Keratinocyte (primary cell): ENCODE results near the gene PCF11. TPM values are rescaled to one million over a fixed set of nuclear protein-coding genes. Genes with fewer than 3 reads are reported as not detected.

Experiments used
- DNase-seq: peaks from one replicate; pipeline ENCODE4 v3.0.0-alpha.2; 2011; ENCODE audit warnings: low read depth, missing footprints, low spot score
- FAIRE-seq: peaks from 2 replicates; lab custom pipeline; 2011; peaks lifted over from hg19 to GRCh38; lab: Jason Lieb, UNC
- H2AFZ ChIP-seq: 2 replicates; pipeline ENCODE4 v1.6.0; 2012; ENCODE audit warnings: low read length, control low read depth, inconsistent platforms; ENCODE audit not compliant: control insufficient read depth
- H3K27ac ChIP-seq: 2 replicates; pipeline ENCODE4 v1.5.1; 2011; ENCODE audit warnings: low read length; ENCODE audit not compliant: control insufficient read depth, insufficient read depth
- H3K27me3 ChIP-seq: 3 replicates; pipeline ENCODE4 v1.6.0; 2011; ENCODE audit warnings: low read length; ENCODE audit not compliant: control insufficient read depth, insufficient read depth; ENCODE audit errors: extremely low read depth
- H3K36me3 ChIP-seq, 2 experiments: 2 replicates in 1 of 2; 3 replicates in 1 of 2; pipeline ENCODE4 v1.5.1; 2011; ENCODE audit warnings: low read length in 2 of 2, mild to moderate bottlenecking in 1 of 2; ENCODE audit not compliant: control insufficient read depth in 2 of 2, insufficient read depth in 2 of 2; ENCODE audit errors: extremely low read depth in 1 of 2
- H3K4me1 ChIP-seq: 3 replicates; pipeline ENCODE4 v1.5.1; 2011; ENCODE audit warnings: low read length; ENCODE audit not compliant: control insufficient read depth, insufficient read depth; ENCODE audit errors: extremely low read depth
- H3K4me2 ChIP-seq: 3 replicates; pipeline ENCODE4 v1.6.0; 2011; ENCODE audit warnings: low read depth, low read length; ENCODE audit not compliant: control insufficient read depth, insufficient read depth; ENCODE audit errors: extremely low read depth
- H3K4me3 ChIP-seq, 3 experiments: fragments of 200-600 bp in 1 of 3; sonication (generic) in 1 of 3; 2 replicates in 2 of 3; 3 replicates in 1 of 3; pipeline ENCODE4 v1.5.1; 2011 to 2016; ENCODE audit warnings: low read length in 3 of 3, mild to moderate bottlenecking in 3 of 3, control low read depth in 2 of 3, inconsistent platforms in 1 of 3, low read depth in 1 of 3, mixed read lengths in 1 of 3, mixed run types in 1 of 3, moderate library complexity in 1 of 3; ENCODE audit not compliant: control insufficient read depth in 2 of 3, insufficient read depth in 2 of 3; ENCODE audit errors: extremely low read depth in 1 of 3
- H3K79me2 ChIP-seq: 2 replicates; pipeline ENCODE4 v1.6.0; 2012; ENCODE audit warnings: low read length; ENCODE audit not compliant: control insufficient read depth, insufficient read depth
- H3K9ac ChIP-seq: 3 replicates; pipeline ENCODE4 v1.6.0; 2011; ENCODE audit warnings: low read length; ENCODE audit not compliant: control insufficient read depth, insufficient read depth; ENCODE audit errors: extremely low read depth
- H3K9me1 ChIP-seq: 3 replicates; pipeline ENCODE4 v1.6.0; 2011; ENCODE audit warnings: low read length; ENCODE audit not compliant: control insufficient read depth, insufficient read depth; ENCODE audit errors: extremely low read depth
- H3K9me3 ChIP-seq: 2 replicates; pipeline ENCODE4 v1.5.1; 2012; ENCODE audit warnings: low read depth, low read length; ENCODE audit not compliant: control insufficient read depth
- H4K20me1 ChIP-seq: 3 replicates; pipeline ENCODE4 v1.6.0; 2011; ENCODE audit warnings: low read length; ENCODE audit not compliant: control insufficient read depth, insufficient read depth; ENCODE audit errors: extremely low read depth
- EZH2 ChIP-seq: IDR thresholded peaks from one replicate; pipeline ENCODE4 v1.6.1; 2012; ENCODE audit warnings: inconsistent platforms, mild to moderate bottlenecking, low read length, moderate library complexity
- dilution Hi-C: fragments of 300-500 bp; cut with MboI; formaldehyde crosslinking; loops from one replicate; pipeline ENCODE4 v1.7.0; 2020; ENCODE audit warnings: low sequenced_read_pairs; ENCODE audit not compliant: extremely low pct_ligation_motif_present
- polyA plus RNA-seq, 5 experiments: library from polyadenylated mRNA; depleted of rRNA in 3 of 5; stranded (reverse) in 3 of 5; stranded (forward) in 1 of 5; unstranded in 1 of 5; fragments of >200 nt; gene quantifications; 1 replicate in 1 of 5; 2 replicates in 3 of 5; 3 replicates in 1 of 5; pipeline versions ENCODE4 v1.2.1 to v1.2.3, GENCODE V29; 2011 to 2012; ENCODE audit warnings: missing spikeins in 2 of 5, low read depth in 1 of 5, low replicate concordance in 1 of 5
- TF ChIP-seq, protein P1 (sequence below), 3 experiments: IDR thresholded peaks in 1 of 3; conservative IDR thresholded peaks in 1 of 3; optimal IDR thresholded peaks in 1 of 3; 2 replicates in 2 of 3; 3 replicates in 1 of 3; pipeline versions ENCODE3 to v1.5.1; 2011; ENCODE audit warnings: low read length in 3 of 3, mild to moderate bottlenecking in 3 of 3, moderate library complexity in 2 of 3, control low read depth in 1 of 3, inconsistent platforms in 1 of 3; ENCODE audit not compliant: insufficient read depth in 2 of 3; ENCODE audit errors: extremely low read depth in 1 of 3

The PCF11 gene
- polyA plus RNA-seq, 1 donor (not counting 4 experiments of a cell fraction or from before 2014, with no cell fraction given) = 32.8 TPM

DNA sequence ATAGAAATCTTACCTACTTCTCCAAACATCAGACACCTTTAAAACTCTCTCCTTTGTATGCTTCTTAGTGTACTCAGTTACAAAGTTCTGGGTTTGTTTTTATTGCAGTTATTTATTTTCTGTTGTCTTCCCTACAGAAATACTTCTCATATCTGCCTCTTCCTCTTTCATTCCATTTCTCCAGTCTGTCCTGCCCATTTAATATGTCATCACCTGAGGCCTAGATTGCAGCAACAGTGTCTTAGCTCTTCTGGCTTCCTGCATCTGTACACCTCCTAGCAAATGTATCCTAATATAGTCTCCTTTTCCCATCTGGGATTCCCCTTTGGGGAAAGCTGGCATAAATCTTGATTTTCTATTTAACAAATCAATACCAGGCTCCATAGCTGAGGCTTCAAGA, 34.9 kb upstream of the PCF11 start:
- H4K20me1 ChIP-seq = no peaks in the 10 kb centered on the region
- no peaks in the 10 kb centered on the region for H3K9me1 ChIP-seq
- H3K4me2 ChIP-seq = no peak overlapping the region
- TF ChIP-seq, protein P1, sequence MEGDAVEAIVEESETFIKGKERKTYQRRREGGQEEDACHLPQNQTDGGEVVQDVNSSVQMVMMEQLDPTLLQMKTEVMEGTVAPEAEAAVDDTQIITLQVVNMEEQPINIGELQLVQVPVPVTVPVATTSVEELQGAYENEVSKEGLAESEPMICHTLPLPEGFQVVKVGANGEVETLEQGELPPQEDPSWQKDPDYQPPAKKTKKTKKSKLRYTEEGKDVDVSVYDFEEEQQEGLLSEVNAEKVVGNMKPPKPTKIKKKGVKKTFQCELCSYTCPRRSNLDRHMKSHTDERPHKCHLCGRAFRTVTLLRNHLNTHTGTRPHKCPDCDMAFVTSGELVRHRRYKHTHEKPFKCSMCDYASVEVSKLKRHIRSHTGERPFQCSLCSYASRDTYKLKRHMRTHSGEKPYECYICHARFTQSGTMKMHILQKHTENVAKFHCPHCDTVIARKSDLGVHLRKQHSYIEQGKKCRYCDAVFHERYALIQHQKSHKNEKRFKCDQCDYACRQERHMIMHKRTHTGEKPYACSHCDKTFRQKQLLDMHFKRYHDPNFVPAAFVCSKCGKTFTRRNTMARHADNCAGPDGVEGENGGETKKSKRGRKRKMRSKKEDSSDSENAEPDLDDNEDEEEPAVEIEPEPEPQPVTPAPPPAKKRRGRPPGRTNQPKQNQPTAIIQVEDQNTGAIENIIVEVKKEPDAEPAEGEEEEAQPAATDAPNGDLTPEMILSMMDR (optimal IDR thresholded peaks at IDR 0.05 in 1 of 3, IDR thresholded peaks at IDR 0.05 in 1 of 3, conservative IDR thresholded peaks at IDR 0.05 in 1 of 3; ENCODE audit: extremely low read depth in 1 of 3, insufficient read depth in 2 of 3, low read length in 3 of 3) = no peak
- TF ChIP-seq EZH2 = no peak
- no peak overlapping the region for H3K9ac ChIP-seq
- no peaks in the 10 kb centered on the region for H3K9me3 ChIP-seq
- H3K79me2 ChIP-seq = no peaks in the 10 kb centered on the region
- dilution Hi-C loops = no loop called here
- no peak overlapping the region for H3K4me3 ChIP-seq
- no peaks in the 10 kb centered on the region for H3K36me3 ChIP-seq
- H3K27ac ChIP-seq = no peak overlapping the region
- FAIRE-seq = no peak
- no peaks in the 10 kb centered on the region for H3K27me3 ChIP-seq
- no peak for DNase-seq
- H2AFZ ChIP-seq = no peak overlapping the region
- no peaks in the 10 kb centered on the region for H3K4me1 ChIP-seq

DNA sequence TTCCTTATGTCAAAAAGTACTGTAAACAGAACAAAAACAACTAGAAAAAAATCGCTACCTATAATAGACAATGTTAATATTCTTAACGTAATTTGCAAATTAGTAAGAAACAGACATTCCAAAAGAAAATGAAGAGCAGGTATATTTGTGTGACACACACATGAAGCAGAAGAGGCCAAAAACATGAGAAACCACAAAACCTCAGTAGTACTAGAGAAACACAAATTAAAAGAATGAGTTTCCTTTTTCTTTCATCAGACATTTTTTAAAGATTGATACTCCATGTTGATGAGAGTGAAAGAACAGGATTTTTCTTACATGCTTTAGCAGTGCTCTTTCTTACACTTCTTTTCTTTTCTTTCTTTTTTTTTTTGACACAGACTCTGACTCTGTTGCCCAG, 34.2 kb upstream of the PCF11 start:
- no peaks in the 10 kb centered on the region for H3K9me1 ChIP-seq
- FAIRE-seq (no peak), DNase-seq (no peak)
- H3K79me2 ChIP-seq = no peaks in the 10 kb centered on the region
- no peak overlapping the region for H3K4me2 ChIP-seq
- H3K27me3 ChIP-seq = no peaks in the 10 kb centered on the region
- H3K27ac ChIP-seq = no peak overlapping the region
- H4K20me1 ChIP-seq = no peaks in the 10 kb centered on the region
- TF ChIP-seq, protein P1 (optimal IDR thresholded peaks at IDR 0.05 in 1 of 3, IDR thresholded peaks at IDR 0.05 in 1 of 3, conservative IDR thresholded peaks at IDR 0.05 in 1 of 3; ENCODE audit: extremely low read depth in 1 of 3, insufficient read depth in 2 of 3, low read length in 3 of 3) = no peak
- TF ChIP-seq EZH2 = no peak
- no peaks in the 10 kb centered on the region for H3K9me3 ChIP-seq
- no peak overlapping the region for H2AFZ ChIP-seq
- H3K4me3 ChIP-seq = no peak overlapping the region
- no peak overlapping the region for H3K9ac ChIP-seq
- H3K36me3 ChIP-seq = no peaks in the 10 kb centered on the region
- dilution Hi-C loops = no loop called here
- H3K4me1 ChIP-seq = no peaks in the 10 kb centered on the region
